A673 (cell line): ENCODE measurements around the gene CACNG3. TPM values are rescaled to one million over a fixed set of nuclear protein-coding genes. Genes with fewer than 3 reads are reported as not detected.
A peak's percentile ranks its signal among the peaks of the same experiment; 100 is the strongest.

Source experiments
- BruUV-seq: library from RNA; stranded (reverse); fragments of 400-500 nt; replicated peaks from 2 replicates; lab custom pipeline; 2021; lab: Mats Ljungman, UMichigan
- CTCF ChIA-PET: fragments of 300-600 bp; sonication (Branson Sonifier 250); formaldehyde crosslinking; loops from one replicate; lab custom pipeline; 2022; ENCODE audit warnings: antibody characterized with exemption; lab: Charles Lee
- POLR2A ChIA-PET: fragments of 300-600 bp; sonication (Branson Sonifier 250); formaldehyde crosslinking; loops from one replicate; lab custom pipeline; 2022; ENCODE audit warnings: antibody characterized with exemption; ENCODE audit not compliant: low non-redundant PET; lab: Charles Lee
- DNase-seq: peaks from one replicate; pipeline ENCODE4 v3.0.0-alpha.2; 2015; ENCODE audit warnings: low spot score
- H3K27ac ChIP-seq: fragments of 200-600 bp; sonication (generic); 2 replicates; pipeline ENCODE4 v1.5.1; 2016; ENCODE audit warnings: mixed run types, low read depth, mild to moderate bottlenecking, mixed read lengths, antibody characterized with exemption, low read length; ENCODE audit not compliant: poor library complexity, severe bottlenecking
- H3K27me3 ChIP-seq: fragments of 200-600 bp; sonication (generic); replicated peaks from 2 replicates; pipeline ENCODE4 v1.6.1; 2017; ENCODE audit warnings: mixed run types, low read depth, mild to moderate bottlenecking, mixed read lengths, antibody characterized with exemption, low read length; ENCODE audit not compliant: insufficient read depth, poor library complexity
- H3K36me3 ChIP-seq: fragments of 200-600 bp; sonication (generic); 2 replicates; pipeline ENCODE4 v1.6.1; 2016; ENCODE audit warnings: mixed run types, mild to moderate bottlenecking, mixed read lengths, antibody characterized with exemption, low read length; ENCODE audit not compliant: insufficient read depth, poor library complexity, severe bottlenecking
- H3K4me1 ChIP-seq: fragments of 200-600 bp; sonication (generic); 2 replicates; pipeline ENCODE4 v1.6.1; 2017; ENCODE audit warnings: mixed run types, mild to moderate bottlenecking, mixed read lengths, antibody characterized with exemption, low read length; ENCODE audit not compliant: insufficient read depth, poor library complexity, severe bottlenecking
- H3K4me3 ChIP-seq: fragments of 200-600 bp; sonication (generic); 2 replicates; pipeline ENCODE4 v1.5.1; 2016; ENCODE audit warnings: low read depth, mixed run types, mild to moderate bottlenecking, mixed read lengths, low read length; ENCODE audit not compliant: poor library complexity, severe bottlenecking
- H3K9me3 ChIP-seq: fragments of 200-600 bp; sonication (generic); 2 replicates; pipeline ENCODE4 v1.6.1; 2016; ENCODE audit warnings: mixed run types, low read depth, mild to moderate bottlenecking, mixed read lengths, antibody characterized with exemption, low read length; ENCODE audit not compliant: poor library complexity, severe bottlenecking
- CTCF ChIP-seq: fragments of 300-800, 200-600 bp; sonication (generic); conservative IDR thresholded peaks from 2 replicates; pipeline ENCODE4 v1.5.1; 2017; ENCODE audit warnings: low read depth, mild to moderate bottlenecking, antibody characterized with exemption, low read length, moderate library complexity, mixed read lengths
- EZH2 ChIP-seq: fragments of 200-600 bp; sonication (generic); IDR thresholded peaks from 2 replicates; pipeline ENCODE4 v1.6.1; 2017; ENCODE audit warnings: borderline replicate concordance, low read depth, mild to moderate bottlenecking, mixed read lengths, antibody characterized with exemption, low read length; ENCODE audit not compliant: poor library complexity, severe bottlenecking
- intact Hi-C: fragments of 100-400 bp; cut with micrococcal nuclease; formaldehyde crosslinking; loops from one replicate; pipeline ENCODE4 v1.10.0; 2022; ENCODE audit not compliant: unreplicated experiment
- total RNA-seq: library from RNA; stranded (reverse); gene quantifications from 2 replicates; pipeline ENCODE4 v1.2.3, GENCODE V29; 2021

The CACNG3 gene
- total RNA-seq, 1 experiment from 2014 or later: 3.6 TPM

DNA sequence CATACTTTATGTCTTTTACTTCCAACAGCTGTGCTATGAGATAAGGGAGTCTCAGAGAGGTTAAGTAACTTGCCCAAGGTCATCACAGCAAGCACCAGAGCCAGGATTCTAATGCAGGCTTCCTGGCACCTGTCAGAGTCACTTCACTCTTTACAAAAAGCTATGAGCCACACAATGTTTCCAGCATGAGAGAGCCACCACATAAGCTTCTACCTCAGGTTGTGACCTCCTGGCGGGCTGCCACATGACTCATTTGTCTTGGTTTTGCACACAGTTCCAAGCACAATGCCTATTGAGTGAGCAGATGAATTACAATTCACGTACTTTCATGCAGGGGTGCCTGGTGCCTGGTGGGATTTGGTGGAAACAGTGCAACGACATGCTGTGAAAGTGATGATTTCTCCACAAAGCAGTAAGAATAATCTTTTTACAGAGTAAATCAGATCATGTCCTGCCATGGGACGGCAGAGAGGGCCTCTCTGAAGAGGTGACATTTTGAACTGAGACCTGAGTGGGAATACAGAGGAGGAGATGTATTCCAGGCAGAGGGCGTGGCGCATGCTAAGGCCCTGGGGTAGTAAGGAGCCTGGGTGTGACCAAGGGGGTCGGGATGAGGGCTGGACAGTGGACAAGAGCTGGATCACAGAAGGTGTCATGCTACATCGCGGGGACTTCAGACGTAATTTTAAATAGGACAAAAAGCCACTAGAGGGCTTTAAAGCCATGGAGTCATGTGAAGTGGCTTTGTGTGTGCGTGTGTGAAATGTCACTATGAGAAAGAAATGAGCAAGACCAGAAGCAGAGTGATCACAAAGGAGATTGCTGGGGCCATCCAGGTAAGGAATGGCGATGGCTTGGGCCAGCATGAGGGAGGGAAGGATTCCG lies 53.4 kb downstream of the CACNG3 start:
- ChIA-PET POLR2A (interaction anchor here (0.5 kb wide), 1 partner anchor 421 kb away, joined by 4 read pairs; no protein-coding TSS in a partner anchor), CTCF (interaction anchor here (0.7 to 2.5 kb wide), 4 partner anchors 57 to 239 kb away, joined by 3 to 9 read pairs (median 4); no protein-coding TSS in a partner anchor)
- Histone ChIP-seq H3K27ac (peak overlapping the region; percentile 98), H3K9me3 (no peaks in the 10 kb centered on the region), H3K4me3 (no peak overlapping the region), H3K4me1 (peaks cover 42% of the 10 kb centered on the region), H3K36me3 (no peaks in the 10 kb centered on the region), H3K27me3 (no peaks in the 10 kb centered on the region)
- DNase-seq: peak; percentile 97
- 0 out of 2 replicates have a peak, but pooled peaks have one; percentile 28 for TF ChIP-seq CTCF
- TF ChIP-seq EZH2: no peak
- intact Hi-C loops: loop anchor here (5.0 to 10.0 kb wide), 3 partner anchors 267 to 575 kb away; no protein-coding TSS in a partner anchor
- BruUV-seq: no TSS peak

DNA sequence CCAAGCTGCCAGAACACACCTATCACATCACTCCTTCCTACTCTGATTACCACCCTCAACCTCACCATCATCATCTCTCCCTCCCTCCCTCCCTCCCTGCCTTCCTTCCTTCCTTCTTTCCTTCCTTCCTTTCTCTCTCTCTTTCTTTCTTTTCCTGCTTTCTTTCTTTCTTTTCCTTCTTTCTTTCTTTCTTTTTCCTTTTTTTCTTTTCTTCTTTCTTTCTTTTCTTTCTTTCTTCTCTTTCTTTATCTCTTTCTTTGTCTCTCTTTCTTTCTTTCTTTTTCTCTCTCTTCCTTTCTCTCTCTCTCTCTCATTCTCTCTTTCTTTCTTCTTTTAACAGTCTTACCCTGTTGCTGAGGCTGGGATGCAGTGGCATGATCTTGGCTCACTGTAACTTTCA lies 59.2 kb downstream of the CACNG3 start:
- Histone ChIP-seq H3K36me3 (no peaks in the 10 kb centered on the region), H3K4me3 (no peak overlapping the region), H3K27ac (peak overlapping the region; percentile 39), H3K4me1 (peaks cover 35% of the 10 kb centered on the region), H3K27me3 (no peaks in the 10 kb centered on the region), H3K9me3 (no peaks in the 10 kb centered on the region)
- no TSS peak for BruUV-seq
- intact Hi-C loops: loop anchor here (10.0 kb wide), 2 partner anchors 451 to 581 kb away; no protein-coding TSS in a partner anchor
- TF ChIP-seq CTCF (no peak), EZH2 (no peak)
- ChIA-PET CTCF (no interaction called here), POLR2A (no interaction called here)
- DNase-seq: no peak

GRCh38 chr16:24318680-24319079 lies 62.5 kb downstream of the CACNG3 start:
- no peaks in the 10 kb centered on the region for H3K27me3 ChIP-seq
- no peaks in the 10 kb centered on the region for H3K9me3 ChIP-seq
- ChIA-PET CTCF (interaction anchor here (0.5 to 0.6 kb wide), 2 partner anchors 179 to 388 kb away, joined by 3 read pairs; no protein-coding TSS in a partner anchor), POLR2A (no interaction called here)
- H3K4me1 ChIP-seq: peaks cover 18% of the 10 kb centered on the region
- intact Hi-C loops: loop anchor here (10.0 kb wide), 2 partner anchors 454 to 584 kb away; no protein-coding TSS in a partner anchor
- peak; percentile 68 for TF ChIP-seq CTCF
- TF ChIP-seq EZH2: no peak
- no peak overlapping the region for H3K4me3 ChIP-seq
- BruUV-seq: no TSS peak
- H3K27ac ChIP-seq: peak overlapping the region; percentile 13
- no peaks in the 10 kb centered on the region for H3K36me3 ChIP-seq
- DNase-seq: peak; percentile 62
